SU-DHL-6 (cell line): ENCODE results near the gene DNAI2.

ENCODE experiments used
- EZH2phosphoT487 ChIP-seq: fragments of 200-600 bp; sonication (generic), shearing (Covaris generic); conservative IDR thresholded peaks from 2 replicates; pipeline ENCODE4 v1.6.1; 2018; ENCODE audit warnings: mild to moderate bottlenecking, antibody characterized with exemption, low read length, moderate library complexity, mixed read lengths
- TF ChIP-seq, protein P1 (sequence below): fragments of 200-600 bp; sonication (generic); IDR thresholded peaks from one replicate; pipeline ENCODE4 v1.5.1; 2017; ENCODE audit warnings: antibody characterized with exemption, mild to moderate bottlenecking, low read length, moderate library complexity; ENCODE audit not compliant: insufficient read depth, poor library complexity, severe bottlenecking

- TF ChIP-seq, protein P1, sequence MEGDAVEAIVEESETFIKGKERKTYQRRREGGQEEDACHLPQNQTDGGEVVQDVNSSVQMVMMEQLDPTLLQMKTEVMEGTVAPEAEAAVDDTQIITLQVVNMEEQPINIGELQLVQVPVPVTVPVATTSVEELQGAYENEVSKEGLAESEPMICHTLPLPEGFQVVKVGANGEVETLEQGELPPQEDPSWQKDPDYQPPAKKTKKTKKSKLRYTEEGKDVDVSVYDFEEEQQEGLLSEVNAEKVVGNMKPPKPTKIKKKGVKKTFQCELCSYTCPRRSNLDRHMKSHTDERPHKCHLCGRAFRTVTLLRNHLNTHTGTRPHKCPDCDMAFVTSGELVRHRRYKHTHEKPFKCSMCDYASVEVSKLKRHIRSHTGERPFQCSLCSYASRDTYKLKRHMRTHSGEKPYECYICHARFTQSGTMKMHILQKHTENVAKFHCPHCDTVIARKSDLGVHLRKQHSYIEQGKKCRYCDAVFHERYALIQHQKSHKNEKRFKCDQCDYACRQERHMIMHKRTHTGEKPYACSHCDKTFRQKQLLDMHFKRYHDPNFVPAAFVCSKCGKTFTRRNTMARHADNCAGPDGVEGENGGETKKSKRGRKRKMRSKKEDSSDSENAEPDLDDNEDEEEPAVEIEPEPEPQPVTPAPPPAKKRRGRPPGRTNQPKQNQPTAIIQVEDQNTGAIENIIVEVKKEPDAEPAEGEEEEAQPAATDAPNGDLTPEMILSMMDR: no peak
- TF ChIP-seq EZH2phosphoT487: no peak
Measured at GRCh38 chr17:74337834-74338500, 63.9 kb downstream of the DNAI2 start.
